MV-4-11 (cell line): ENCODE measurements around the gene AIP.

ENCODE experiments used
- DNase-seq: peaks from one replicate; lab custom pipeline; 2025; lab: John Stamatoyannopoulos, UW

AIP gene

DNA sequence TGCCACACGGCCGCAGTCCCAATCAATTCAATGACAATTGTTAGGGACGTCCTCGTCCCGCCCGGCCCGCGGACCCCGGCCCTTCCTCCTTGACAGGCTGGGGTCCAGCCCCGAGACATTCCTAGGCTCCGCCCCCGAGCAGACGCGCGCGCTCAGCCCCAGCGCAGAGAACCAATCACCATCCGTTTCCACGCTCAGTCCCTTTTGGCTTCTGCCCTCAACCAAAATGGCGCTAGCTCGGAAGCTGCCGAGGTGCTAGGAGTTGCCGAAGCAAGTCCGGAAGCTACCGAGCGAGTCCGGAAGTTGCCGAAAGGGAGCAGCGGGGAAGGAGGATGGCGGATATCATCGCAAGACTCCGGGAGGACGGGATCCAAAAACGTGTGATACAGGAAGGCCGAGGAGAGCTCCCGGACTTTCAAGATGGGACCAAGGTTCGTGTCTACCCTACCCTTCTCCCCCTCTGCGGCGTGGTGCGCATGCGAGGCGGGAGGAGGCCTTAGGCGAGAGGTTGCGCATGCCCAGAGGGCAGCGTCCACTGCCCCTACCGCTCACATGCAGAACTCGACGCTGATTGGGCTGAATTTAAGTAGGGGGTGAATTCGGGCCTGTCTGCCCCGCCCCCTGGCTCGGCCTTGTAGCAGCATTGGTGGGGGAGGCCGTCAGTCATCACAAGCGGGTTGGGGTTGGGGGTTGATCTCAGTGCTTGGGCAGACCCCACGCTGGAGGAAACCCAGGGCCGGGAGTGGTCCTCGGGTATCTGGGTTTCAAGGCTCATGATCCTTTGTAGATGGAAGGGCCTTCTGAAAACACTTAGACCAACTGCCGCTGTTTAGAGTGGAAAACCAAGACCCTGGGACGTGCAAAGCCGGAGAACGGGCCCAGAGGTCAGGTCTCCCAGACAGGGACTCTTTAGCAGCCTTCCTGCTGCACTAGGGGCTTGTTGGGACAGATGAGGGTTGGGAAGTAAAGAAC, at the start of gene AIP:
TSS of gene AIP (plus strand) at position 200 of the 972 bp plus-strand sequence. CDS start at position 333, 133 bp downstream.
- DNase-seq: peak; percentile 99

DNA sequence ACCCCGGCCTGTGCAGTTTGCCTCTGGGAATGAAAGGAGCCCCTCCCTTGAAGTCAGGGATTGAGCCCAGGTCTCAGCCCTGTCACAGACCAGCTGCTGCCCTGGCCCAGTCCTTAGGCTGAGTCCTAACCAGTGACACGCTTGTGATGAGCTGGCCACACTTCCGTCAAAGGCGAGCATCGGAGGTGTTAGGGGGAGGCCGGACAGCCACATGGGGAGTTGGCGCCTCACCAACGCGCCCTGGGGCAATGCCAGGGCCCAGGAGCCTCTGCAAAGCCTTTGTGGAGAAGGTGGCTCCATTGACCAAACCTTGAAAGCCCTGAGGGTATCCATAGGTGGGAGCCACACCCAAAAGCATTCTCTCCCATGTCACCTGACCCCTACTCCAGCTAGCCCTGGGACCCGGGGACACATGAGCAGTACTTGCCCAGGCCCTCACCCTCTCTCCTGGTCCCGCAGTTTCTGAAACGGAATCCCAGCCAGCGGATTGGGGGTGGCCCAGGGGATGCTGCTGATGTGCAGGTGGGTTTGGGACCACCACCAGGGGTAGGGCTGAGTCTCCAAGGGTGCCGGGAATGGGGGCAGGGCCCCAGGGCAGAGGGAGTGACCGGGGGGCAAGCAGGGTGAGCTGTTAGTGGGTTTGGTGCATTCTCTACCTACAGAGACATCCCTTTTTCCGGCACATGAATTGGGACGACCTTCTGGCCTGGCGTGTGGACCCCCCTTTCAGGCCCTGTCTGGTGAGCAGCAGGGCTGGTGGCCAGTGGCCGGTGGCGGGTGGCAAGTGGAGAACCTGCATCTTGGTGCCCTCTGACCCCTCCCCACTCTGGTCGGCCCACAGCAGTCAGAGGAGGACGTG, 49.1 kb upstream of the AIP start:
- no peak for DNase-seq

DNA sequence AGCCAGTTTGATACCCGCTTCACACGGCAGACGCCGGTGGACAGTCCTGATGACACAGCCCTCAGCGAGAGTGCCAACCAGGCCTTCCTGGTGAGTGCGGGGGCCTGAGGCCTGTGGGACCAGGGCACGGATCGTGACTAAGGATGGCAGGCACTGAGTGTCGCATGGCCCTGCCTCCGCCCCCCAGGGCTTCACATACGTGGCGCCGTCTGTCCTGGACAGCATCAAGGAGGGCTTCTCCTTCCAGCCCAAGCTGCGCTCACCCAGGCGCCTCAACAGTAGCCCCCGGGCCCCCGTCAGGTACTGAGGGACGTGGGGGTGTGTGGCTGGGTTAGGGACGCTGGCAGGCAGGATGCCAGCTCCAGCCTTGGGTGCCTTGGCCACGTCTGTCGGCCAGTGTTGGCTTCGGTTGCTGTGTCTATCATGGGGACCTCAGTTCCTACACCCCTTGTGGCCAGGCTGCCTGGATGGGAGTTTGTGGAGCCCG, 48.4 kb upstream of the AIP start:
- no peak for DNase-seq

DNA sequence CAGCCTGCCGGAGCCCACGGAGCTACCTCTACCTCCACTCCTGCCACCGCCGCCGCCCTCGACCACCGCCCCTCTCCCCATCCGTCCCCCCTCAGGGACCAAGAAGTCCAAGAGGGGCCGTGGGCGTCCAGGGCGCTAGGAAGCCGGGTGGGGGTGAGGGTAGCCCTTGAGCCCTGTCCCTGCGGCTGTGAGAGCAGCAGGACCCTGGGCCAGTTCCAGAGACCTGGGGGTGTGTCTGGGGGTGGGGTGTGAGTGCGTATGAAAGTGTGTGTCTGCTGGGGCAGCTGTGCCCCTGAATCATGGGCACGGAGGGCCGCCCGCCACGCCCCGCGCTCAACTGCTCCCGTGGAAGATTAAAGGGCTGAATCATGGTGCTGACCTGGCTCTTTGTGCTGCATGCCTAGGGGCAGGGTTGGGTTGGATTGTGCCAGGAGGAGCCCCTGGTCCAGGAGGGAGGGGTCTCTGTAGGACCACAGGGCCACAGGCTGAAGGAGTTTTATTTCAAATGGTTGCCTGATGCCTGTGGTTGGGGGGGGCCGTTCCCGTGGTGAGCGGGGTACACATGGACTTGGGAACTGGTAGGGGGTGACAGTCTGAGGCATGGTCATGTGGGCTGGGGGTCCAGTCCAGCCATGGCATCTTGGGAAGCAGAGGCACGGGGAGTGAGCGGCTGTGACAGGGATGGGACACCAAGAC, 47.6 kb upstream of the AIP start:
- no peak for DNase-seq

DNA sequence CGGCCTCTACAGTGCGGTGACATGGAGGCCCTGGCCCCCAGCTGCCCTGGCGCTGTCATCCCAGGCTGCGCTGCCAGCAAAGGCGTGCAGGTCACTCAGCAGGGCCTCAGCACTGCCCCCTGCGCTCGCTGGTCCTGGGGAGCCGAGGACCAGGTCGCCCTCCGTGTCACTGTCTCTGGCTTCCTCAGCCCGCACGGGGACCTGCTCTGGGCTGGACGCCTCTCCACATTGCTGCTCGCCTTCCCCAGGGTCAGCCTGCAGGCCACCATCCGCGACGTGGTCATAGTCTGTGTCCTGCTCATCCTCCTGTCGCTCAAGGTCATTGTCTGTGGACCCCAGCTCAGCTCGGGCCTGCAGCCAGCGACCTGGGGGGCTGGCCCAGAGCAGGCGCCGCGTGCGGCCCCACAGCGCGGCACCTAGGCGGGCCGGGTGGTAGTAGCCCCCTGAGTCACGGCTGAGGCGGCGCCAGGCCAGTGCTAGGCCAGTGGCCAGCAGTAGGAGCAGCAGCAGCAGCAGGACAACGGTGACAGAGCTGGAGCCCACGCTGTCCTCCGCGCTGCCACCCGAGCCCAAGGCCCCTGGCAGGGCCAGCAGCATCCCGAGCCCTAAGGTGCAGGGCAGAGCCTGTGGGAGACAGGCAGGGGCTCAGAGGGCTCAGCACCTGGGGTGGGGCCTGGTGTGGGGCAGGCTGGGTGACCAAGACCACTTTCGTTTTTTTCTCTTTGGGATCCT, 46.9 kb upstream of the AIP start:
- DNase-seq: no peak

DNA sequence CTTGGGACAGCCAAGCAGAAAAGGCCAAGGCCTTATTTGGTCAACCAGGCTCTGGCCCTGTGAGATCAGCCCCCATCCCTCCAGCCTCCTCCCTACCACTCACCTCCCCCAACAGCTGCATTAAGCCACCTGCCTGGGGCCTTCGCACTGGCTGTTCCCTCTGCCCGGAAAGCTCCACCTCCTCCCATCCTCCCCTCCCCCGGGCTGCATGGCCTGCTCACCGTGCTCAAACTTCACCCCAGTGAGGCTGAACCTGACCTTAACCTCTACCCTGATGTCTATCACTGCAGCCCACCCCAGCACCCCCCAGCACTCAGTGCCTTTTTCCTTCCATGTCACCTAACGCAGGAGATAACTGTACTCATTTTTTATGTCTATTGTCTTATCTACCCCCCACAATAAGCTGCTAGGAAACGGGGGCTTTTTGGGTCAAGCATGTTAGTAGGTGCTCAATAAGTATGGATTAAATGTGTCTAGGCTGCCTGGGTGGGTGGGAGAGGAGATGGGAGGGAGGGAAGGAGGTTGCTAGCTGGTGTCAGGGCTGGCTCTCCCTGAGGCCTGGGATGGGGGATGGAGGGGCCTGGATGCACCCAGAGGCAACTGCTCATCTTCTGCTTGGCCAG, 46.3 kb upstream of the AIP start:
- DNase-seq: no peak

- no peak for DNase-seq
These were observed 45.6 kb upstream of the AIP start, which contains the start of gene PTPRCAP for GRCh38 chr11:67437082-67437808. Gene PTPRCAP, minus strand, starts transcription at chr11:67437682. Its CDS starts 63 bp downstream, at chr11:67437619.

GRCh38 chr11:67437809-67438157, 45.0 kb upstream of the AIP start:
- DNase-seq: no peak

DNA sequence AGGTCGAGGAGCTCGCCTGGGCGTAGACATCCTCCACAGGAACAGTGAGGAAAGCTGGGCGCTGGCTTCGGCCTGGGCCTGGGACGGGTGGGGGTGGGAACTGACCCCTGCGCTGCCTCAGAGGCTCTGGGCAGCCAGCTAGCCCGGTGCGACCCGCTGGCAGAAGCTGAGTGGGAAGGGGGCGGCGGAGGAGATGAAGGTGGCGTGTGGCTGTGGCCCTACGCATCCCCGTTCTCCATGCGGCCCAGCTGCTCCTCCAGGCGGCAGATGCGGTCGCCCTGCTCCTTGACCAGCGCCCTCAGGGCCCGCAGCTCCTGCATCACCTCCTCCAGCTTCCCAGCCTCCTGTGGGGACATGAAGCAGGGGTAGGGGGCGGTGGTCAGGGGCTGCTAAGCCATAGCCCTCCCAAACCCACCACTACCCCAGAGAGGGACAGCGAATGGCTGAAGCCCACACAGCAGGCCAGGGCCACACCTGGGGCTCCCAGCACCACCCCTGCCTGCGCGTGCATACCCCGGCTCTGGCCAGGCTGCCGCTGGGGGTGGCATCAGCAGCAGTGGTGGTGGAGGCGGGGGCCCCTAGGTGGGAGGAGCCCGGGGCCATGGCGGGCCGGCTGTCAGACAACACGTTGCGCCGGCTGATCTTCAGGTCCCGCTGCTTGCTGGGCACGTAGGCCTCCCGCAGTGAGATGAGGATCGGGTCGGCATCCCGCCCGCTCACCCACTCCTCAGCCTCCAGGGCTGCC, 44.5 kb upstream of the AIP start:
- no peak for DNase-seq

GRCh38 chr11:67439321-67440228, 43.3 kb upstream of the AIP start:
- DNase-seq: peak; percentile 19

- no peak for DNase-seq
These were observed 42.4 kb upstream of the AIP start for GRCh38 chr11:67440229-67441097.

DNA sequence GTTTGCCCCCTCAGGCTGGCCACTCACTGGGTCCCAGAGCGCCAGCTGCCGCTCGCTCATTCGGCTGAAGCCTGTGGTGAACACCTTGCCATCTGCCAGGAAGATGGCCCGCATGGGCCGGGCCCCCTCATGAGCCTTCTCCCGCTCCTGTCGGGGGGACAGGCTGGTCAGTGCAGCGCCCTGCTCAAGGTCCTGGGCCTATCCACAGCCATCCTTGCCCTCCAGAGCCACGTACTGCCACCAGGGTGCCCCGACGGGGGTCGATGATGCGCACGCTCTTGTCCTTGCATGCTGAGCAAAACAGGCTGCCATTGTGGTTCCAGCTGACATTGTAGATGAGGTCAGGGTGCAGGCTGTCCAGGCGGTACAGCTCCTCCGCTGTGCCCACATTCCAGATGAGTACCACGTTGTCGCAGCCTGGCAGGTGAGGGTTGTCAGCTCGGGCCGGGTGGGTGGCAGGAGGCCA, 41.7 kb upstream of the AIP start:
- no peak for DNase-seq

- DNase-seq: no peak
These were observed 41.0 kb upstream of the AIP start for GRCh38 chr11:67441731-67442351.

DNA sequence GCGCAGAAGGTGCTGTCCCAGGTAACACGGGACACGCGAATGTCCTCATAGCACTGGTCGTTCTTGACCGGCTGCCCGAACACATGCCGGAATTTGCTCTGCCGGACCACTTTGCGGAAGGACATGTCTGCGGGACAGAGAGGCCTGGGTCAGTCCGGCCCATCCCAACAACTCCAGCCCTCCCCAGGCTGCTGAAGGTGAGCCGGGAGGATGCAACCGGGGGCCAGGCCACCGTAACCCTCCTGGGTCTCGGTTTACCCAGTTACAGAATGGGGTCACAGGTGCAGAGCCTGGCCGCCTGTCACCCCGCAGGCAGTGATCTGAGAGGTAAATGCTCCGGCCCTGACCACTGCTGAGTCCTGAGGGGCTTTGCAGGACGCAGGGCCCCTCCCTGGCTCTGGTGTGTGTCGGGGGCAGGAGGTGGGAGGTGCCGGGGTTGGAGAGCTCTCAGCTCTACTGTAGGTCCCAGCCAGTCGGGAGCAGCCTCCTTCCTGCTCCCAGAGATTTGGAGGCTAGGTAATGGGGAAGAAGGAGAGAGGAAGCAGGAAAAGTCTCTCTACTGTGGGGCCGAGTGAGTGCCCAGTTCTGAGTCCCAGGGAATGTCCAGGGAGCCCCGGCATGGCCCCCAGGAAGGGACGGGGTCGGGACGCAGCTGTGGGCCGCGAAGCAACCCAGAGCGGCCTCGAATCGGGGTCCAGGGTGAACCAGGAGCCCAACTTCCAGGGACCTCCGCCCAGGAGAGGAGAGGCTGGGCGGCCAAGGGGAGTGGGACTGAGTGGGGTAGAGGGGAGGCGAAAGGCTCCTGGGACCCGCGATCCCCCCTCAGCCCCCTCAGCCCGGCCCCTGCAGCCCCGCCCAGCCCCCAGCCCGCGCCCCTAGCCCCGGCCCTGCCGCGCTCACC, 40.1 kb upstream of the AIP start:
- no peak for DNase-seq

DNA sequence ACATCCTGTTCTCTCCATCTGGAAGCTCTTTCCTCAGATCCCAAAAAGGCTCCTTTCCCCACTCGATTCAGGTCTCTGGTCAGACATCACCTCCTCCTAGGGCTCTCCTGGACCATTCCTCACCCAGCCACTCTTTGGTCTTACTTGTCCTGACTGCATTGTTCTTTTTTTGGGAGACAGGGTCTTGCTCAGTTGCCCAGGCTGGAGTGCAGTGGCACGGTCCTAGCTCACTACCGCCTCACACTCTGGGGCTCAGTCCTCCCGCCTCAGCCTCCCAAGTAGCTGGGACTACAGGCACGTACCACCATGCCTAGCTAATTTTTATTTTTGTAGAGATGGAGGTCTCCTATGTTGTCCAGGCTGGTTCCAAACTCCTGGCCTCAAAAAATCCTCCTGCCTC, 37.3 kb upstream of the AIP start:
- no peak for DNase-seq

- no peak for DNase-seq
These were observed 34.6 kb upstream of the AIP start for GRCh38 chr11:67448220-67448609.
